IPS-18a (cell line): ENCODE measurements around the gene CHD9NB.
A peak's percentile ranks its signal among the peaks of the same experiment; 100 is the strongest.

ENCODE experiments used
- H3K27ac ChIP-seq: one replicate; pipeline ENCODE4 v1.5.1; 2013; ENCODE audit warnings: low read length
- H3K27me3 ChIP-seq: one replicate; pipeline ENCODE4 v1.6.1; 2013; ENCODE audit warnings: mild to moderate bottlenecking, low read length; ENCODE audit not compliant: control insufficient read depth, insufficient read depth
- H3K36me3 ChIP-seq: one replicate; pipeline ENCODE4 v1.6.1; 2013; ENCODE audit warnings: low read depth, low read length; ENCODE audit not compliant: control insufficient read depth
- H3K4me1 ChIP-seq: one replicate; pipeline ENCODE4 v1.6.1; 2013; ENCODE audit warnings: low read depth, low read length; ENCODE audit not compliant: control insufficient read depth
- H3K4me3 ChIP-seq: one replicate; pipeline ENCODE4 v1.5.1; 2013; ENCODE audit warnings: low read length
- H3K9ac ChIP-seq: one replicate; pipeline ENCODE4 v1.6.1; 2013; ENCODE audit warnings: mild to moderate bottlenecking, low read length, moderate library complexity
- H3K9me3 ChIP-seq: one replicate; pipeline ENCODE4 v1.6.1; 2013; ENCODE audit warnings: low read depth, low read length; ENCODE audit not compliant: control insufficient read depth

CHD9NB gene

GRCh38 chr16:53052519-53053501 is at the start of gene CHD9NB:
TSS of gene CHD9NB (minus strand) at chr16:53052897. CDS start at chr16:53044158, 8,739 bp downstream.
- Histone ChIP-seq H3K36me3 (no peaks in the 10 kb centered on the region), H3K27ac (no peak within 1 kb of the TSS), H3K27me3 (no peaks in the 10 kb centered on the region), H3K4me3 (no peak within 1 kb of the TSS), H3K9ac (no peak within 1 kb of the TSS), H3K4me1 (peaks cover 20% of the 10 kb centered on the region), H3K9me3 (no peaks in the 10 kb centered on the region)

- Histone ChIP-seq H3K27ac (no peak overlapping the region), H3K9ac (no peak overlapping the region), H3K4me1 (peaks cover 29% of the 10 kb centered on the region), H3K27me3 (no peaks in the 10 kb centered on the region), H3K36me3 (no peaks in the 10 kb centered on the region), H3K4me3 (no peak overlapping the region), H3K9me3 (no peaks in the 10 kb centered on the region)
Observed at GRCh38 chr16:53100889-53101288, 48.2 kb upstream of the CHD9NB start.

- H3K36me3 ChIP-seq: no peaks in the 10 kb centered on the region
- no peaks in the 10 kb centered on the region for H3K9me3 ChIP-seq
- H3K27ac ChIP-seq: peak overlapping the region; percentile 29
- H3K4me3 ChIP-seq: peak overlapping the region; percentile 58
- H3K4me1 ChIP-seq: peaks cover 29% of the 10 kb centered on the region
- peak overlapping the region; percentile 41 for H3K9ac ChIP-seq
- H3K27me3 ChIP-seq: no peaks in the 10 kb centered on the region
Observed at GRCh38 chr16:53100131-53100748, 47.5 kb upstream of the CHD9NB start.

- Histone ChIP-seq H3K4me1 (peaks cover 29% of the 10 kb centered on the region), H3K9me3 (no peaks in the 10 kb centered on the region), H3K27ac (peak overlapping the region; percentile 91), H3K27me3 (no peaks in the 10 kb centered on the region), H3K9ac (peak overlapping the region; percentile 41), H3K4me3 (peak overlapping the region; percentile 58), H3K36me3 (no peaks in the 10 kb centered on the region)
Observed at GRCh38 chr16:53099318-53100130, 46.8 kb upstream of the CHD9NB start.

GRCh38 chr16:53098526-53099317 is 46.0 kb upstream of the CHD9NB start:
- Histone ChIP-seq H3K9me3 (no peaks in the 10 kb centered on the region), H3K27ac (peak overlapping the region; percentile 91), H3K4me3 (peak overlapping the region; percentile 58), H3K27me3 (no peaks in the 10 kb centered on the region), H3K9ac (peak overlapping the region; percentile 41), H3K36me3 (no peaks in the 10 kb centered on the region), H3K4me1 (peaks cover 34% of the 10 kb centered on the region)

- no peaks in the 10 kb centered on the region for H3K27me3 ChIP-seq
- H3K4me3 ChIP-seq: no peak overlapping the region
- peaks cover 35% of the 10 kb centered on the region for H3K4me1 ChIP-seq
- no peak overlapping the region for H3K27ac ChIP-seq
- H3K9me3 ChIP-seq: no peaks in the 10 kb centered on the region
- H3K9ac ChIP-seq: no peak overlapping the region
- H3K36me3 ChIP-seq: no peaks in the 10 kb centered on the region
Observed at GRCh38 chr16:53097190-53097589, 44.5 kb upstream of the CHD9NB start.

GRCh38 chr16:53094013-53094630 is 41.4 kb upstream of the CHD9NB start:
- Histone ChIP-seq H3K9ac (no peak overlapping the region), H3K36me3 (no peaks in the 10 kb centered on the region), H3K4me3 (no peak overlapping the region), H3K27ac (no peak overlapping the region), H3K4me1 (peaks cover 53% of the 10 kb centered on the region), H3K9me3 (no peaks in the 10 kb centered on the region), H3K27me3 (no peaks in the 10 kb centered on the region)

- Histone ChIP-seq H3K4me1 (peaks cover 45% of the 10 kb centered on the region), H3K27ac (no peak overlapping the region), H3K9ac (no peak overlapping the region), H3K4me3 (no peak overlapping the region), H3K27me3 (no peaks in the 10 kb centered on the region), H3K36me3 (no peaks in the 10 kb centered on the region), H3K9me3 (no peaks in the 10 kb centered on the region)
Observed at GRCh38 chr16:53093162-53093744, 40.6 kb upstream of the CHD9NB start.

GRCh38 chr16:53092284-53092683 is 39.6 kb upstream of the CHD9NB start:
- no peaks in the 10 kb centered on the region for H3K9me3 ChIP-seq
- H3K27me3 ChIP-seq: no peaks in the 10 kb centered on the region
- H3K4me3 ChIP-seq: no peak overlapping the region
- no peaks in the 10 kb centered on the region for H3K36me3 ChIP-seq
- H3K4me1 ChIP-seq: peaks cover 44% of the 10 kb centered on the region
- no peak overlapping the region for H3K27ac ChIP-seq
- H3K9ac ChIP-seq: no peak overlapping the region

GRCh38 chr16:53091466-53092211 is 38.9 kb upstream of the CHD9NB start:
- H3K4me1 ChIP-seq: peaks cover 47% of the 10 kb centered on the region
- no peaks in the 10 kb centered on the region for H3K9me3 ChIP-seq
- no peak overlapping the region for H3K9ac ChIP-seq
- no peaks in the 10 kb centered on the region for H3K27me3 ChIP-seq
- peak overlapping the region; percentile 19 for H3K4me3 ChIP-seq
- no peak overlapping the region for H3K27ac ChIP-seq
- no peaks in the 10 kb centered on the region for H3K36me3 ChIP-seq
